ENCODE measurements around the gene ARID1A.
"Not testable (repeated sequence)": the region's sequence is repeated elsewhere in the genome, so short reads cannot be mapped to it uniquely, and the experiment has no call there.

ARID1A gene

GRCh38 chr1:26697978-26698849 lies 2.4 kb downstream of the ARID1A start:
- DNase-seq = peak; percentile 96

- peak; percentile 55 for DNase-seq
Measured at GRCh38 chr1:26700711-26701110, 4.9 kb downstream of the ARID1A start.

DNA sequence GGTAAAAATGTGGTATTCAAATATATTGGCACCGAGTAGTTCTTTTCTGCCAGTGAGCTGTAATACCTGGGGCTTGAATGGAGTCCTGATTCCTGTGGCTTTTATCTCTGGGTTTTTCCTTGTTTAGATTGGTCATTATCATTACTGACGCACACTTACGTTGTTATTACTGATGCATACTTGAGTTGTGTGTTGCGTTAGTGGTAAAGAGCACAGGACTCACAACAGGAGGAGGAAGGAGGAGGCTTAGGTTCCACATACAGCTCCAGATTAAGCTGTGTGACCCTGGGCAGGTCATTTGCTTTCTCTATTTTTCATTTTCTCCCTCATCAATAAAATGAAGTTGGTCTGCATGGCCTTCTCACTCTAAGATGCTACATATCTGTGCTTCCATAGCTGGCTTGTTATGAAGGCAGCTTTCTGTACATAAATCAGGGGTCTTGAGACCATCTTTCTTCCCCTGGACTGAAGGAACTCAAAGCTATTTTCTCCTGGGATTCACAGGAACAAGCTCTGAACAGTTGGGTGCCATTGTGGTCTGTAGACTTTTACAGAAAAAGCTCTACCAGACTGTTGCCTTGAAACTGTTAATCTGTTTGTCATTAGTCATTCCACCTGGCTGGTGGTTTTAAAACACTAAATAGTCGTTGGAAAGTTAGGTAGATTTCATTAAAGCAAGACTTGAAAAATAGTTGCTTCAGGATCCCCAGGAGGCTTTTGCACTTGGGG lies 5.6 kb downstream of the ARID1A start:
- no peak for DNase-seq

DNA sequence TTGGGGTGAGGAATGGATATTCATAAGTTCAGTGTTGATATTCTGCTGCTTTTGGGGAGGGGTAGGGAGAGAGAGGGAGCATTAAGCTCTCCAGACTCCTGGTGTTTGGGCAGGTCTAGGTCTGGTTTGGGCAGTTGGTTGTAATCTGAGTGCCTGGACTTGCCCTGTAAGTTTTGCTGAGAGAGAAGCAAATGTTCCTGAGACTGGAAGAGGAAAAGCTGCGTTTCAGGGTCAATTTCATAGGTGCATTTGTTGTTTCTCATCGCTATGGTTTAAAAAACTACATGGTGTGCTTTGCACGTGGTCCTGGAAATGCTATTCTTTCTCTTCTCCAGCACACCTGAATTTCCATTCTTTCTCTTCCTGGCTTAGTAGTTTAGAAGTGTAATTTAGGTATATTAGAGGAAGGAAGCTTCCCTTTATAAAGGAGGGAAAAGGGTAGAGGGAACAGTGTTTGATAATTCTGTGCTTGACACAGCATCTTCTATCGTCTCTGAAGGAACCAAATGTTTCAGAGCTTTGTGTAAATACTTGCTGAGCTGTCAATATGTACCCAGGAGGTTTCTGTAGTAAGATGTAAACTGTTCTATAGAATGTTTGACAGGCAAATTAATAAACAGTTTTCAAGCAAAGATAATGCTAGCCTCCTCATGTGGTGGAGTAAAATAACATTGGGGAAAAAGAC lies 6.3 kb downstream of the ARID1A start:
- no peak for DNase-seq

DNA sequence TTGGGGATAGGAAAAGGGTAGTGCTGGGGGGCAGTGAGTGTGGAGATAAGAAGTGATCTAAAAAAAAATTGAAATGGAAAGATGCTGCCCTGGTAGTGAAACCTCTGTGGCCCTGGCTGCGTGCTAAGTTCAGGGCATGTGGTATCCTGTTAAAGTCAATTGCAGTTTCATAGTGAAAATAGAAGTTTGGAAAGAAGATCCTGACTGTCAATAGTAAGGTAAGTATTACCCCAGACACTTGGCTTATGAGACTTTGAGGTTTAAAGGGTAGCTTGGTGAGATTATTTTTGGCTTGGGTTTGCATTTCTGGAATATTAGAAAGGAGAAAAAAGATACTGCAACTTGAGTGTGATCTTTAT lies 6.8 kb downstream of the ARID1A start:
- no peak for DNase-seq

- peak; percentile 47 for DNase-seq
Measured at GRCh38 chr1:26703478-26703877, 7.7 kb downstream of the ARID1A start.

DNA sequence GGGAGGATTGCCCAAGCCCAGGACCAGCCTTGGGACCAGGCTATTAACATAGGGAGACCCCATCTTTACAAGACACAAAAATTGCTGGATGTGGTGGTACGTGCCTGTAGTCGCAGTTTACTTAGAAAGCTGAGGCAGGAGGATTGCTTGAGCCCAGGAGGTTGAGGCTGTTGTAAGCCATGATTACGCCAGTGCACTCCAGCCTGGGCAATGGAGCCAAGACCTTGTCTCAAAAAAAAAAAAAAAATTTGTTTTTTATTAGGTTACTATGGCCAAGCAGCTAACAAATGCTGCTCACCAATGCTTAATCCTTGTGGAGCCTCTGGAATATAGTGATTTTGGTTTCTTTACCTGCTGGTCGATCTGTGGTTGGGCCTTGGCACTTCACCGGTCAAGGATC lies 8.8 kb downstream of the ARID1A start:
- DNase-seq = no peak

GRCh38 chr1:26705227-26705626 lies 9.4 kb downstream of the ARID1A start:
- DNase-seq = not testable (repeated sequence)

DNA sequence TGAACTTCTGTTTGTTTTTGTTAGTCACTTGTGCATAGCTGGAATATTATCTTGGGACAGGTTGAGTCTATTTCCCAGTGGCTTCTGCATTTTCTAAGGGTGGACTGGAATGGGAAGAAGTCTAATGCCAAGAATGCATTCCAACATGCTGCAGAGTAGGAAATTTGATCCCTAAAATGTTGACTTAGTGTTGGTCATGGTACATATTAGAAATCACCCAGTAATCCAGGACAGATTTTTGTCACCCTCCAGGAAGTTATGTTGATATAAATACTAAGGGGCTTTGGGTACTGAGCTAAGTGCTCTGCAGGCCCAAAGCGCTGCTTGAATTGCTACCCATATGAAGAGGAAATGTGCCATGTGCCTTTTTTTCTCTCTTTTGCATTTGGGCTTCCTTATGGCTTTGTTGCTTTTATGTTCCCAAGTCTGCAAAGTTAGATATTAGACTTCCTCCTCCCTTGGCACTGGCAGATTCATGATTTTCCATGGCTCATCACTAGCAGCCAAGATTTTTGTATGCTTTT lies 10.0 kb downstream of the ARID1A start:
- DNase-seq = peak; percentile 95

- no peak for DNase-seq
Measured at GRCh38 chr1:26706315-26706714, 10.5 kb downstream of the ARID1A start.

DNA sequence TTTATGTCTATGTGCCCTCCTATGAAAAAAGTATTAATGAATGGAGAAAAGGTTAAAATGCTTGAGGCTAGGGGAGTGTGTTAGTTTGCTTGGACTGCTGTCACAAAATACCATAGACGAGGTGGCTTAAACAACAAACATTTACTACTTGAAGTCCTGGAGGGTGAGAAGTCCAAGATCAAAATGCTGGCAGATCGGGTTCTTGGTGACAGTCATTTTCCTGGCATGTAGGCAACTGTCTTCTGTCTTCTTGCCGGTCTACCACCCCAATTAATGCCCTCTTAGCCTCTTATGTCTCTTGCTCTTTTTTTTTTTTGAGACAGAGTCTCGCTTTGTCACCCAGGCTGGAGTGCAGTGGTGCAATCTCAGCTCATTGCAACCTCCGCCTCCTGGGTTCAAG lies 15.0 kb downstream of the ARID1A start:
- DNase-seq = no peak

GRCh38 chr1:26711777-26712176 lies 16.0 kb downstream of the ARID1A start:
- no peak for DNase-seq

DNA sequence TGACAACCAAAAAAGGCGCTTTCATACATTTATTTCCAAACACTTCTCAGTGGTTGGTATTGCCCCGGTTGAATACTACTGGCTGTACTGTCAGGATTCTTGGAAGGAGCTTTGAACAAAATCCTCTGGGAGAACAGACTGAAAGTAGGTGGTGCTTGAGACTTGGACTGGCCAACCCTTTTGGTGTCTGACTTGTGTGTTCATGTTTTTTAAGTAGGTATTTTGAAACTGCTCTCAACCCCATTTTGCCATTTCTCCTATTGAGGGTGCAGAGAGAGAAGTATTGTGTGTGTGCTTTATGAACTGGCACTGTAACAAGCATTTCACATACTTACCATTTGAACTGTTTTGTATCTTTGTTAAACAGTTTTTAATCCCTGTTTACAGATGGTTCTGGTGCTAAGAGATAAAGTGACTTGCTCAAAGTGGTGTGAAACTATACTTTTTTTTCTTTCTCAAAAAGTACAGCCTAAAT lies 21.2 kb downstream of the ARID1A start:
- peak; percentile 58 for DNase-seq

GRCh38 chr1:26719205-26719604 lies 23.4 kb downstream of the ARID1A start:
- no peak for DNase-seq

GRCh38 chr1:26721669-26722355 lies 26.0 kb downstream of the ARID1A start:
- no peak for DNase-seq

- DNase-seq = peak; percentile 98
Measured at GRCh38 chr1:26723013-26723991, 27.5 kb downstream of the ARID1A start.

- DNase-seq = no peak
Measured at GRCh38 chr1:26724118-26724517, 28.3 kb downstream of the ARID1A start.

DNA sequence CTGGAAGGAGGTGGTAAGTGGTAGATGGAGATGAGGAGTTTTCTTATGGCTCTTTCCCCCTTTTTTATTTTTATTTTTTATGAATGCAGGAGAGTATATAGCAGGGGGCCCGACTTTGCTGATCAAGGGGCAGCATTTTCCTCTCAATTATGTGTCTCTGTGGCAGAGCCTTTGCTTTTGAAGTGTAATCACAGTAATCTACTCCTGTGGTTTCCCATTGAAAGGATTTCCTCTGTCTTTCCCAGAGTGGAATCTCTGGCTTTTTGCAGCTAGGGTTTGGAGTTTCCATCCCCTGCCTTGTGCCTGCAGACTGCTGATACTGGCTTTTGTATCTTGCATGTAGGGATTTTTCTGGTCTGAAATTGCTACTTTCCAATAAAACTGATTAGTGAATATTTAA lies 29.1 kb downstream of the ARID1A start:
- no peak for DNase-seq

GRCh38 chr1:26725904-26726303 lies 30.1 kb downstream of the ARID1A start:
- DNase-seq = not testable (repeated sequence)

- no peak for DNase-seq
Measured at GRCh38 chr1:26726784-26727183, 31.0 kb downstream of the ARID1A start.

- no peak for DNase-seq
Measured at GRCh38 chr1:26727476-26727875, 31.7 kb downstream of the ARID1A start.
